ENCODE measurements around the gene TRIM49B. TPM values are rescaled to one million over a fixed set of nuclear protein-coding genes. Genes with fewer than 3 reads are reported as not detected.
"Not testable (repeated sequence)": the region's sequence is repeated elsewhere in the genome, so short reads cannot be mapped to it uniquely, and the experiment has no call there.

The TRIM49B gene, protein sequence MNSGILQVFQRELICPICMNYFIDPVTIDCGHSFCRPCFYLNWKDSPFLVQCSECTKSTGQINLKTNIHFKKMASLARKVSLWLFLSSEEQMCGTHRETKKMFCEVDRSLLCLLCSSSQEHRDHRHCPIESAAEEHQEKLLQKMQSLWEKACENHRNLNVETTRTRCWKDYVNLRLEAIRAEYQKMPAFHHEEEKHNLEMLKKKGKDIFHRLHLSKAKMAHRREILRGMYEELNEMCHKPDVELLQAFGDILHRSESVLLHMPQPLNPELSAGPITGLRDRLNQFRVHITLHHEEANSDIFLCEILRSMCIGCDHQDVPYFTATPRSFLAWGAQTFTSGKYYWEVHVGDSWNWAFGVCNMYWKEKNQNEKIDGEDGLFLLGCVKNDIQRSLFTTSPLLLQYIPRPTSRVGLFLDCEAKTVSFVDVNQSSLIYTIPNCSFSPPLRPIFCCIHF
- not detected for total RNA-seq
- polyA plus RNA-seq, result not detected
- long read RNA-seq, donor 1, result 0 reads
- long read RNA-seq, donor 2, result 0 reads
- long read RNA-seq, donor 3, result 0 reads
- long read RNA-seq, donor 4, result 0 reads
- long read RNA-seq, donor 5, result 0 reads

DNA sequence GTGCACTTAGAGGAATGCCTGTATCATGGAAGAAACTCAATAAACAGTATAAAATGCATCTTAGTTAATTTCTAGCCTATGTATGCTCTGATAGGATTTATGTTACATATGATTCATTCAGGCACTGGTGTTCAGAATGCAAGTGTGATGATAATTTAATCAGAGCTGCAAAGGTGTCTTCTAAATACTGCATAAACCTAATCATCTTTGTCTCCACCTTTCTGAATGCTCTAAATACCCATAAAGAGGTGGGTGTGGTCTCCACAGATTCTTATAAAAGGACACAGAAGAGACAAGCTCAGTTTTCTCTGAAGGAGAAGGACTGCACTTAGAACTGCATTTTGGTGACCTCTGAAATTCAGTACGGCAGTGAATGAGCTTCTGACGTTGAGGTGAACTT, at the start of gene TRIM49B:
TRIM49B (plus strand) TSS at position 301 of the 400 bp plus-strand sequence. CDS start 2,777 bp downstream, outside the sequence.
- WGBS, 2 donors, result 36 to 46% methylated on average over 2 of the region's 2 CpGs
- not testable (repeated sequence) for H3K27ac ChIP-seq (ENCODE audit: low read depth in 1 of 2, low read length in 1 of 2); ATAC-seq (ENCODE audit: insufficient read depth, low FRiP score)

DNA sequence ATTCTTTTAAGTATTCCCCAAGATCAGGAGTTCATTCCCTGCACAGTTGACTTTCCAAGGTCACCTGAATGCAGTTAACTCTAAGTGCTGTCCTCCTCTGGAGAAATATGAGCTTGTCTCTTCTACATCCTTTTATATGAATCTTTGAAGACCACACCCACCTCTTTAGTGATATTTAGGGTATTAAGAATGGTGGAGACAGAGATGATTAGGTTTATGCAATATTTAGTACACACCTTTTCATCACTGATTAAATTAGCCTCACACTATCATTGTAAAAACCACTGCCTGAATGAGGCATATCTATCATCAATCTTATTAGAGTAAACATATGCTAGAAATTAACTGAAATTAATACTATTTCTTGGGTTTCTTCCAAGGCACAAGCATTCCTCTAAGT, 44.8 kb upstream of the TRIM49B start, which contains the start of gene TRIM51G:
TRIM51G (minus strand) TSS at position 101 of the 400 bp plus-strand sequence. CDS start 2,190 bp downstream, outside the sequence.
- not testable (repeated sequence) for H3K9ac ChIP-seq (ENCODE audit: insufficient read depth in 1 of 2, low read length in 2 of 2); H3K27me3 ChIP-seq (ENCODE audit: control insufficient read depth in 3 of 3, insufficient read depth in 3 of 3, low read length in 2 of 3); H3K4me3 ChIP-seq; H3K36me3 ChIP-seq (ENCODE audit: control insufficient read depth in 4 of 4, insufficient read depth in 4 of 4, low read length in 4 of 4); H3K27ac ChIP-seq (ENCODE audit: low read depth in 1 of 2, low read length in 1 of 2); H3K4me1 ChIP-seq (ENCODE audit: control insufficient read depth in 5 of 5, insufficient read depth in 5 of 5, low read length in 5 of 5); ATAC-seq (ENCODE audit: insufficient read depth, low FRiP score); H3K9me3 ChIP-seq (ENCODE audit: control insufficient read depth in 4 of 4, insufficient read depth in 3 of 4, low read length in 3 of 4); DNase-seq

More for the DNA sequence above, at the start of gene TRIM49B:
- not testable (repeated sequence) for DNase-seq; H3K9ac ChIP-seq (ENCODE audit: insufficient read depth in 1 of 2, low read length in 2 of 2); H3K9me3 ChIP-seq (ENCODE audit: control insufficient read depth in 4 of 4, insufficient read depth in 3 of 4, low read length in 3 of 4); H3K36me3 ChIP-seq (ENCODE audit: control insufficient read depth in 4 of 4, insufficient read depth in 4 of 4, low read length in 4 of 4); H3K27me3 ChIP-seq (ENCODE audit: control insufficient read depth in 3 of 3, insufficient read depth in 3 of 3, low read length in 2 of 3); H3K4me1 ChIP-seq (ENCODE audit: control insufficient read depth in 5 of 5, insufficient read depth in 5 of 5, low read length in 5 of 5); H3K4me3 ChIP-seq

DNA sequence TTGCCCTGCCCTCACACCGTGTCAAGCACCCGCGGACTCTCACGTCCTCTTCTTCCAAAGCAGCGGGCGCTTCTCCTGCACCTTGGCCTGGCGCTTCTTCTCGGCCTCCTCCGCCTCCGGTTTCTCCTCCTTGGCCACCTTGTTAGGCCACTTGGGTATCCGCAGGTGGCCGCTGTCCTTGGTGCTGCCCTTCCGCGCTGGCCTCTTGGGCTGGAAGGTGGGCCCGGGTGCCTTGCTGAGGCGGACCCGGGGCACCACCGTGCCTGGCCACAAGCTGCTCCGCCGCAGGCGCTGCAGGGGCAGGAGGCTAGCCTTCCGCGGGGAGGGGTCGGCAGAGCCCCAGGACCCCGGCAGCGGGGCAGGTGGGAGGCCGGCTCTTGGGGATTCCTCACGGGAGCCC, 19.6 kb downstream of the TRIM49B start:
- not testable (repeated sequence) for H3K9ac ChIP-seq (ENCODE audit: insufficient read depth in 1 of 2, low read length in 2 of 2); H3K4me1 ChIP-seq (ENCODE audit: control insufficient read depth in 5 of 5, insufficient read depth in 5 of 5, low read length in 5 of 5); H3K36me3 ChIP-seq (ENCODE audit: control insufficient read depth in 4 of 4, insufficient read depth in 4 of 4, low read length in 4 of 4); H3K27ac ChIP-seq (ENCODE audit: low read depth in 1 of 2, low read length in 1 of 2); DNase-seq; ATAC-seq (ENCODE audit: insufficient read depth, low FRiP score); H3K27me3 ChIP-seq (ENCODE audit: control insufficient read depth in 3 of 3, insufficient read depth in 3 of 3, low read length in 2 of 3); H3K4me3 ChIP-seq
- H3K9me3 ChIP-seq (ENCODE audit: control insufficient read depth in 4 of 4, insufficient read depth in 3 of 4, low read length in 3 of 4), result peaks cover 0 to 20% (median 0%) of the 10 kb centered on the region in 4 donors
- 41 to 53% methylated on average over 21 to 27 of the region's 28 CpGs for WGBS, 2 donors

DNA sequence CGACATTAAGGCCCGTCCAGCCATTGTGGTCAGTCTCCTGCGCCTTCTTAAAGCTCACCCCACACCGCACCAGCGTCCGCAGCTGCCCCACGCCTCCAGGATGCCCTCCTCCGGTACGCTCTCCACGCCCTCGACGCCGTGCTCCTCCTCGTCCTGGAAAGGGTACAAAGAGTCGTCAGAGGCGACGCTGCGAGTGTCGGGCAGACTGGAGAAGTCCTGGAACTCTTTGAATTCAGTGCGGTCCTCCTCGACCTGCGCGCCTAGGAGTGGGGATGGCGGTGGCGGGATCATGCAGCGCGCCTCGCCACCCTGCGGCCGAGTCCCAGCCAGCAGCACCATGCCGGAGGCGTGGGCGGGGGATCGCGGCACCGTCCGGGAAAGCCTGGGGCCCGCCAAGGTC, 21.2 kb downstream of the TRIM49B start:
- not testable (repeated sequence) for H3K4me1 ChIP-seq (ENCODE audit: control insufficient read depth in 5 of 5, insufficient read depth in 5 of 5, low read length in 5 of 5); H3K4me3 ChIP-seq; DNase-seq; H3K27ac ChIP-seq (ENCODE audit: low read depth in 1 of 2, low read length in 1 of 2); H3K9ac ChIP-seq (ENCODE audit: insufficient read depth in 1 of 2, low read length in 2 of 2); H3K36me3 ChIP-seq (ENCODE audit: control insufficient read depth in 4 of 4, insufficient read depth in 4 of 4, low read length in 4 of 4); H3K27me3 ChIP-seq (ENCODE audit: control insufficient read depth in 3 of 3, insufficient read depth in 3 of 3, low read length in 2 of 3); ATAC-seq (ENCODE audit: insufficient read depth, low FRiP score)
- WGBS, 2 donors, result 60 to 70% methylated on average over 22 to 38 of the region's 38 CpGs
- peaks cover 0 to 20% (median 0%) of the 10 kb centered on the region in 4 donors for H3K9me3 ChIP-seq (ENCODE audit: control insufficient read depth in 4 of 4, insufficient read depth in 3 of 4, low read length in 3 of 4)

DNA sequence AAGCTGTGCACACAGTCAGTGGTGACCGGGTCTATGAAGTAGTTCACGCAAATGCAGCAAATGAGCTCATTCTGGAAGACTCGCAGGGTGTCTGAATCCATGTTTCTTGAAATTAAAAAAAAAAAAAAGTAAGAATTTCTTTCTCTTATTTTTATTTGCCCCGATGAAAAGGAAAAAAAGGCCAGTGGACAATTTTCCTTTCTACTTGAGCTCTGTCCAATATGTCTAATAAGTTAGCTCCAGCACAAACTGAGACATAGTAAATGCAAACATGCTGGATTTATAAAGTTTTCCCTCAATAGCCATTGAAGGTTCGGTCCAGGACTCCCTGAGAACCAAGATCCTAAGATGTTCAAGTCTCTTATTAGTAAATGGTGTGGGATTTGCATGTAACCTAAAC, 30.4 kb downstream of the TRIM49B start, which contains the start of gene TRIM64C:
TRIM64C (minus strand) TSS at position 101 of the 400 bp plus-strand sequence; CDS start at position 101, 0 bp downstream.
- H3K27ac ChIP-seq (ENCODE audit: low read depth in 1 of 2, low read length in 1 of 2); H3K36me3 ChIP-seq (ENCODE audit: control insufficient read depth in 4 of 4, insufficient read depth in 4 of 4, low read length in 4 of 4); ATAC-seq (ENCODE audit: insufficient read depth, low FRiP score); H3K9ac ChIP-seq (ENCODE audit: insufficient read depth in 1 of 2, low read length in 2 of 2); DNase-seq; H3K4me3 ChIP-seq; H3K4me1 ChIP-seq (ENCODE audit: control insufficient read depth in 5 of 5, insufficient read depth in 5 of 5, low read length in 5 of 5); H3K27me3 ChIP-seq (ENCODE audit: control insufficient read depth in 3 of 3, insufficient read depth in 3 of 3, low read length in 2 of 3); H3K9me3 ChIP-seq (ENCODE audit: control insufficient read depth in 4 of 4, insufficient read depth in 3 of 4, low read length in 3 of 4): not testable (repeated sequence)
- 82 to 87% methylated on average over 5 of the region's 5 CpGs for WGBS, 2 donors

DNA sequence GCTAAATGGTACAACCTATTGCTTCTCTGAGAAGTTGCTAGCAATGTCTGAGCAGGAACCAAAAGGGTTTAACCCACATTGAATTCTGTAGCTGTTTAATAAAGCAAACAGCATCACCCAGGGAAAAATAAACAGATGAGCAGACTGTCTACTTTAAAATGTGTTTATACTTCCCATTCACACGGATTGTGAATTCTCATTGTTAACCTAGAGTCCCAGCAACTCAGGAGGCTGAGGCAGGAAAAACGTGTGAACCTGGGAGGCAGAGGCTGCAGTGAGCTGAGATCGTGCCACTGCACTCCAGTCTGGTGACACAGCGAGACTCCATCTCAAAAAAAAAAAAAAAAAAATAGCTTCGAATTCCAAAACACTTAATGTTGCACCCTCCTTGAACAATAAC, 41.3 kb downstream of the TRIM49B start:
- not testable (repeated sequence) for H3K27ac ChIP-seq (ENCODE audit: low read depth in 1 of 2, low read length in 1 of 2); ATAC-seq (ENCODE audit: insufficient read depth, low FRiP score); H3K36me3 ChIP-seq (ENCODE audit: control insufficient read depth in 4 of 4, insufficient read depth in 4 of 4, low read length in 4 of 4); H3K9me3 ChIP-seq (ENCODE audit: control insufficient read depth in 4 of 4, insufficient read depth in 3 of 4, low read length in 3 of 4); H3K4me1 ChIP-seq (ENCODE audit: control insufficient read depth in 5 of 5, insufficient read depth in 5 of 5, low read length in 5 of 5); H3K27me3 ChIP-seq (ENCODE audit: control insufficient read depth in 3 of 3, insufficient read depth in 3 of 3, low read length in 2 of 3); H3K4me3 ChIP-seq; DNase-seq; H3K9ac ChIP-seq (ENCODE audit: insufficient read depth in 1 of 2, low read length in 2 of 2)
- WGBS, 2 donors, result 63 to 71% methylated on average over 5 of the region's 5 CpGs

Small RNA genes within 50 kb of the gene (small RNA-seq; reads per million reads assigned to genes)
- not detected for gene AC084851.1 (ENCODE audit: low replicate concordance)

Other genes with a start within 250 kb of the TRIM49B start
- gene TRIM51G, start 44.9 kb upstream of the TRIM49B start, total RNA-seq, result not detected
- gene TRIM51G, start 44.9 kb upstream of the TRIM49B start, polyA plus RNA-seq, result not detected
- not detected for gene TRIM64C, start 30.3 kb downstream of the TRIM49B start, total RNA-seq
- not detected for gene TRIM64C, start 30.3 kb downstream of the TRIM49B start, polyA plus RNA-seq
- 10 to 100 TPM in 1 of 2 donors, 1 to 10 TPM in 1; 1.5 to 10.1 TPM for gene FOLH1, start 179.8 kb downstream of the TRIM49B start, total RNA-seq
- gene FOLH1, start 179.8 kb downstream of the TRIM49B start, polyA plus RNA-seq, result under 1 TPM; 0.45 to 0.50 TPM